ENCODE results near the gene IL21R.

The IL21R gene

GRCh38 chr16:27385398-27385797, 16.6 kb upstream of the IL21R start:
- CTCF ChIA-PET, result interaction anchor here (0.9 kb wide), 1 partner anchor 10 kb away, joined by 4 read pairs; no protein-coding TSS in a partner anchor
- H3K27ac ChIP-seq (ENCODE audit: extremely low read depth, low read depth, low read length), result no peak overlapping the region
- no peak for TF ChIP-seq ZNF2 (tag by site-specific recombination; IDR thresholded peaks at IDR 0.05)
- no peak for TF ChIP-seq ZNF843 (tag by site-specific recombination; IDR thresholded peaks at IDR 0.05)
- no peak for TF ChIP-seq KLF9 (tag by site-specific recombination; IDR thresholded peaks at IDR 0.05; ENCODE audit: low read depth)
- no peak for TF ChIP-seq SP2 (tag by site-specific recombination; IDR thresholded peaks at IDR 0.05)
- TF ChIP-seq YY2 (tag by site-specific recombination; IDR thresholded peaks at IDR 0.05), result no peak
- TF ChIP-seq ZBTB11 (tag by site-specific recombination; conservative IDR thresholded peaks at IDR 0.05; ENCODE audit: low read depth), result no peak
- no peak for TF ChIP-seq ZNF561 (tag by site-specific recombination; IDR thresholded peaks at IDR 0.05; ENCODE audit: borderline replicate concordance)
- TF ChIP-seq ZNF76 (tag by site-specific recombination; IDR thresholded peaks at IDR 0.05; ENCODE audit: borderline replicate concordance, low read depth), result no peak
- no peak for TF ChIP-seq ZBTB10 (tag by site-specific recombination; IDR thresholded peaks at IDR 0.05)
- TF ChIP-seq OSR2 (tag by site-specific recombination; IDR thresholded peaks at IDR 0.05), result no peak
- TF ChIP-seq ZNF211 (tag by site-specific recombination; IDR thresholded peaks at IDR 0.05; ENCODE audit: low read depth), result no peak
- no peak for TF ChIP-seq ZNF600 (tag by site-specific recombination; IDR thresholded peaks at IDR 0.05)
- no peak for TF ChIP-seq ZFP3 (tag by site-specific recombination; IDR thresholded peaks at IDR 0.05; ENCODE audit: low read depth)
- TF ChIP-seq ZNF560 (tag by site-specific recombination; IDR thresholded peaks at IDR 0.05; ENCODE audit: borderline replicate concordance), result no peak
- no peak for TF ChIP-seq ZBTB21 (tag by site-specific recombination; IDR thresholded peaks at IDR 0.05)
- TF ChIP-seq ZNF518A (tag by site-specific recombination; conservative IDR thresholded peaks at IDR 0.05; ENCODE audit: low read depth), result no peak
- no peak for TF ChIP-seq ZNF404 (tag by site-specific recombination; IDR thresholded peaks at IDR 0.05)
- no peak for TF ChIP-seq ZNF837 (tag by site-specific recombination; IDR thresholded peaks at IDR 0.05)
- POLR2A ChIA-PET, result no interaction called here
- no peaks in the 10 kb centered on the region for H3K4me1 ChIP-seq (ENCODE audit: control insufficient read depth, insufficient read depth, low read length)
- no peak overlapping the region for H3K4me3 ChIP-seq (ENCODE audit: low read depth, low read length)
- no peaks in the 10 kb centered on the region for H3K9me3 ChIP-seq (ENCODE audit: control insufficient read depth, insufficient read depth, low read depth, low read length)
- no peaks in the 10 kb centered on the region for H3K36me3 ChIP-seq (ENCODE audit: control insufficient read depth in 2 of 2, insufficient read depth in 1 of 2, low read length in 2 of 2)

Measured in HEK293 (cell line).